Endodermal cell (in vitro differentiated cells): Measurements from ENCODE around the gene TPRX1. TPM values are rescaled to one million over a fixed set of nuclear protein-coding genes. Genes with fewer than 3 reads are reported as not detected.
A peak's percentile ranks its signal among the peaks of the same experiment; 100 is the strongest.
"Not testable (repeated sequence)": the region's sequence is repeated elsewhere in the genome, so short reads cannot be mapped to it uniquely, and the experiment has no call there.

Source experiments
- DNase-seq: peaks from one replicate; pipeline ENCODE4 v3.0.0-alpha.2; 2017
- H3K27ac ChIP-seq: 2 replicates; pipeline ENCODE4 v1.5.1; 2013; ENCODE audit warnings: mild to moderate bottlenecking, low read depth, low read length, moderate library complexity
- H3K27me3 ChIP-seq: 2 replicates; pipeline ENCODE4 v1.6.1; 2013; ENCODE audit warnings: mild to moderate bottlenecking, low read length, moderate library complexity; ENCODE audit not compliant: insufficient read depth, control insufficient read depth, poor library complexity, severe bottlenecking
- H3K36me3 ChIP-seq: 2 replicates; pipeline ENCODE4 v1.7.0; 2013; ENCODE audit warnings: mild to moderate bottlenecking, low read length, moderate library complexity; ENCODE audit not compliant: control insufficient read depth, insufficient read depth
- H3K4me1 ChIP-seq: one replicate; pipeline ENCODE4 v1.7.0; 2013; ENCODE audit warnings: low read length; ENCODE audit not compliant: control insufficient read depth, insufficient read depth
- H3K4me3 ChIP-seq: 2 replicates; pipeline ENCODE4 v1.5.1; 2013; ENCODE audit warnings: mild to moderate bottlenecking, low read length, moderate library complexity
- H3K9ac ChIP-seq: 2 replicates; pipeline ENCODE4 v1.6.1; 2013; ENCODE audit warnings: mild to moderate bottlenecking, low read length, moderate library complexity; ENCODE audit not compliant: poor library complexity, severe bottlenecking; ENCODE audit errors: extremely low read depth
- H3K9me3 ChIP-seq: 2 replicates; pipeline ENCODE4 v1.6.1; 2013; ENCODE audit warnings: mild to moderate bottlenecking, low read length, moderate library complexity; ENCODE audit not compliant: control insufficient read depth
- H3K27ac Mint-ChIP-seq: 2 replicates; pipeline ENCODE4 v1.8.0; 2020; ENCODE audit warnings: mixed read lengths
- H3K27me3 Mint-ChIP-seq: 2 replicates; pipeline ENCODE4 v1.8.0; 2021; ENCODE audit warnings: mild to moderate bottlenecking, mixed read lengths; ENCODE audit not compliant: insufficient read depth
- H3K36me3 Mint-ChIP-seq: 2 replicates; pipeline ENCODE4 v1.8.0; 2020; ENCODE audit warnings: low read depth, mixed read lengths
- H3K4me1 Mint-ChIP-seq: 2 replicates; pipeline ENCODE4 v1.8.0; 2020; ENCODE audit warnings: mixed read lengths
- H3K4me3 Mint-ChIP-seq: 2 replicates; pipeline ENCODE4 v1.8.0; 2020; ENCODE audit warnings: mild to moderate bottlenecking, moderate library complexity, mixed read lengths
- H3K9me3 Mint-ChIP-seq: 2 replicates; pipeline ENCODE4 v1.8.0; 2020; ENCODE audit warnings: mild to moderate bottlenecking, mixed read lengths
- WGBS, 2 experiments: methylation state at CpG; one replicate each; pipeline versions ENCODE4 v1.1.5 to v1.1.7; 2013; ENCODE audit warnings: missing lambda C conversion rate in 2 of 2, mixed read lengths in 1 of 2; ENCODE audit not compliant: insufficient coverage in 1 of 2, insufficient read length in 1 of 2; 5-methylcytosine and 5-hydroxymethylcytosine counted together
- total RNA-seq, 2 donors: library from RNA; stranded (reverse); fragmentation: NEBNext Ultra II Directional in 1 of 2; extraction: Animal tissue kit (Norgen Biotek cat#: 25700) in 1 of 2; gene quantifications; 2 replicates in 1 of 2; 3 replicates in 1 of 2; pipeline ENCODE4 v1.2.1, GENCODE V29; 2021
- TF ChIP-seq, protein P1 (sequence below): fragments of 200-600 bp; sonication (generic); conservative IDR thresholded peaks from 2 replicates; pipeline ENCODE4 v1.5.0; 2021; ENCODE audit warnings: antibody characterized with exemption, mild to moderate bottlenecking

TPRX1 gene
- total RNA-seq, 2 donors from 2014 or later = not detected

DNA sequence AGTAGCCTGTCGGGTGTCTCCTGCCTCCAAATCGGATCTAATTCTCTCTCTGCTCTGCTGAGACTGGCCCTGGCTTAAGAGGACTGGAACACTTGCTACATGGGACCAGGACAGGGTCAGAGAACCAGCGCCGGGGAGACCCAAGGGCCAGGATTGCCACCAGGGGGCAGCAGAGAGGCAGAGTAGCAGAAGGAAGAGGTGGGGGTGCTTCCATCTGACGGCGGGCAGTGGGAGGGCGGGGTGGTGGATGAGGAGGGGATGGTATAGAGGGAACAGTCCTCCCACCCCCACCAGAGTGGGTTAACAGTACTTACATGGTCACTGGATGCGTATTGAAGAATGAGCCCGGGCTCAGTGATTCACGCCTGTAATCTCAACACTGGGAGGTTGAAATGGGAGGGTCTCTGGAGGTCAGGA is 13.9 kb downstream of the TPRX1 start:
- no peaks in the 10 kb centered on the region for H3K9me3 ChIP-seq
- Mint-ChIP-seq H3K4me3 (peak overlapping the region; percentile 30), H3K27me3 (no peaks in the 10 kb centered on the region), H3K27ac (peak overlapping the region; percentile 92), H3K36me3 (peaks cover 7% of the 10 kb centered on the region), H3K4me1 (peaks cover 2% of the 10 kb centered on the region), H3K9me3 (peaks cover 8% of the 10 kb centered on the region)
- peak overlapping the region; percentile 26 for H3K9ac ChIP-seq
- peaks cover 7% of the 10 kb centered on the region for H3K36me3 ChIP-seq
- DNase-seq = peak; percentile 100
- no peak overlapping the region for H3K4me3 ChIP-seq
- no peaks in the 10 kb centered on the region for H3K27me3 ChIP-seq
- no peaks in the 10 kb centered on the region for H3K4me1 ChIP-seq
- H3K27ac ChIP-seq = no peak overlapping the region
- TF ChIP-seq, protein P1, sequence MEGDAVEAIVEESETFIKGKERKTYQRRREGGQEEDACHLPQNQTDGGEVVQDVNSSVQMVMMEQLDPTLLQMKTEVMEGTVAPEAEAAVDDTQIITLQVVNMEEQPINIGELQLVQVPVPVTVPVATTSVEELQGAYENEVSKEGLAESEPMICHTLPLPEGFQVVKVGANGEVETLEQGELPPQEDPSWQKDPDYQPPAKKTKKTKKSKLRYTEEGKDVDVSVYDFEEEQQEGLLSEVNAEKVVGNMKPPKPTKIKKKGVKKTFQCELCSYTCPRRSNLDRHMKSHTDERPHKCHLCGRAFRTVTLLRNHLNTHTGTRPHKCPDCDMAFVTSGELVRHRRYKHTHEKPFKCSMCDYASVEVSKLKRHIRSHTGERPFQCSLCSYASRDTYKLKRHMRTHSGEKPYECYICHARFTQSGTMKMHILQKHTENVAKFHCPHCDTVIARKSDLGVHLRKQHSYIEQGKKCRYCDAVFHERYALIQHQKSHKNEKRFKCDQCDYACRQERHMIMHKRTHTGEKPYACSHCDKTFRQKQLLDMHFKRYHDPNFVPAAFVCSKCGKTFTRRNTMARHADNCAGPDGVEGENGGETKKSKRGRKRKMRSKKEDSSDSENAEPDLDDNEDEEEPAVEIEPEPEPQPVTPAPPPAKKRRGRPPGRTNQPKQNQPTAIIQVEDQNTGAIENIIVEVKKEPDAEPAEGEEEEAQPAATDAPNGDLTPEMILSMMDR = peak; percentile 93
- 25 to 33% methylated on average over 5 to 9 of the region's 10 CpGs for WGBS, 2 experiments

DNA sequence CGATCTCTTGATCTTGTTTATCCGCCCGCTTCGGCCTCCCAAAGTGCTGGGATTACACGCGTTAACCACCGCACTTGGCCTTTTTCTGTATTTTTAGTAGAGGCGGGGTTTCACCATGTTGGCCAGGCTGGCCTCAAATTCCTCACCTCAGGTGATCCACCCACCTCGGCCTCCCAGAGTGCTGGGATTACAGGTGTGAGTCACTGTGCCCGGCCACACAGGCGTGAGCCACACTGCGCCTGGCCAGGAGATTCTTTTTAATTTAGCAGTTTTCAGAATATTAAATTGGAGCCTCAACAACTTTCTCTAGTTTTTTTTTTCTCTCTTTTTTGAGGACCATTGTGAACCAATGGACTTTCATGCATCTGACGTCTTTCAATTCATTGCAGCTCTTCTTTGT is 14.5 kb downstream of the TPRX1 start:
- peak overlapping the region; percentile 92 for H3K27ac Mint-ChIP-seq

DNA sequence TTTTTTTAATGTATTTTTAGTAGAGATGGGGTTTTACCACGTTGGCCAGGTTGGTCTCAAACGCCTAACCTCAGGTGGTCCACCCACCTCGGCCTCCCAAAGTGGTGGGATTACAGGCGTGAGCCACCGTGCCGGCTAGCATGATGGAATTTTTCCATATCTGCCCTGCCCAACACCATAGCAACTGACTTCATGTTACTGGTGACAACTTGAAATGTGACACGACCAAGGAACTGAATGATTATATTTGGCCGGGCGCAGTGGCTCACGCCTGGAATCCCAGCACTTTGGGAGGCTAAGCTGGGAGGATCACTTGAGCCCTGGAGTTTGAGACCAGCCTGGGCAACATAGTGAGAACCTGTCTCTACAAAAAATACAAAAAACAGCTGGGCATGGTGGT is 17.0 kb downstream of the TPRX1 start:
- not testable (repeated sequence) for H3K27ac Mint-ChIP-seq, H3K4me1 ChIP-seq, H3K4me3 ChIP-seq

More for the DNA sequence above, 14.5 kb downstream of the TPRX1 start:
- 80 to 83% methylated on average over 13 of the region's 13 CpGs for WGBS, 2 experiments
- not testable (repeated sequence) for H3K4me1 ChIP-seq, H3K27ac ChIP-seq, H3K27me3 Mint-ChIP-seq, H3K4me1 Mint-ChIP-seq, H3K27me3 ChIP-seq, H3K9me3 Mint-ChIP-seq, H3K4me3 ChIP-seq, H3K9me3 ChIP-seq
- Histone ChIP-seq H3K9ac (peak overlapping the region; percentile 26), H3K36me3 (peaks cover 11% of the 10 kb centered on the region)
- Mint-ChIP-seq H3K4me3 (peak overlapping the region; percentile 30), H3K36me3 (peaks cover 11% of the 10 kb centered on the region)
- peak; percentile 71 for DNase-seq

DNA sequence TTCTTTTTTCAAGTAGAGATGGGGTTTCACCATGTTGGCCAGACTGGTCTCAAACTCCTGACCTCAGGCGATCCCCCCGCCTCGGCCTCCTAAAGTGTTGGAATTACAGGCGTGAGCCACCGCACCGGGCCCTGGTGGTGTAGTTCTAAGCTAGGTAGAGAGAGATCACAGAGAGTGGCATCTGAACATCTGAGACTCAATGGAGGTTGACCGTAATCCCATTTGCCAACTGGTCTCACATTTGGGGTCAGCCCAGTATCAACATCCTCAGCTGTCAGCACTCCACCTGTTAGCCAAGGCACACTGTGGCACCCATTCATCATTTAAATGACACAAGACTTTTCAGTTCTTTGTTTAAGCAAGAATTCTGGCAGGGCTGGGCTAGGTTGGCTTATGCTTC is 17.8 kb downstream of the TPRX1 start:
- Histone ChIP-seq H3K4me1 (no peaks in the 10 kb centered on the region), H3K9me3 (no peaks in the 10 kb centered on the region), H3K27me3 (no peaks in the 10 kb centered on the region), H3K27ac (no peak overlapping the region), H3K9ac (no peak overlapping the region), H3K4me3 (no peak overlapping the region), H3K36me3 (peaks cover 37% of the 10 kb centered on the region)
- WGBS, 2 experiments = 96% methylated on average over 7 of the region's 7 CpGs
- H3K4me1 Mint-ChIP-seq = peaks cover 2% of the 10 kb centered on the region
- TF ChIP-seq, protein P1 = no peak
- no peaks in the 10 kb centered on the region for H3K9me3 Mint-ChIP-seq
- peaks cover 40% of the 10 kb centered on the region for H3K36me3 Mint-ChIP-seq
- no peaks in the 10 kb centered on the region for H3K27me3 Mint-ChIP-seq
- DNase-seq = no peak
- no peak overlapping the region for H3K4me3 Mint-ChIP-seq
- no peak overlapping the region for H3K27ac Mint-ChIP-seq

More for the DNA sequence above, 17.0 kb downstream of the TPRX1 start:
- not testable (repeated sequence) for H3K4me1 Mint-ChIP-seq, H3K4me3 Mint-ChIP-seq, H3K27me3 ChIP-seq, H3K9me3 Mint-ChIP-seq, H3K27ac ChIP-seq, H3K9me3 ChIP-seq, DNase-seq, H3K9ac ChIP-seq, H3K27me3 Mint-ChIP-seq
- peaks cover 29% of the 10 kb centered on the region for H3K36me3 ChIP-seq
- peaks cover 33% of the 10 kb centered on the region for H3K36me3 Mint-ChIP-seq
- WGBS, 2 experiments = 92 to 94% methylated on average over 9 to 10 of the region's 10 CpGs
